Esophagus squamous epithelium (tissue), 4 donors: ENCODE measurements around the gene TRAK1.

ENCODE experiments used
- POLR2A ChIP-seq, 4 donors: fragments of 450-650 bp; IDR thresholded peaks; one replicate each; pipeline ENCODE4 v1.6.1; 2017; ENCODE audit warnings: antibody characterized with exemption in 4 of 4, mild to moderate bottlenecking in 4 of 4, moderate library complexity in 3 of 4
- TF ChIP-seq, protein P1 (sequence below), 6 experiments: fragments of 450-650 bp in 4 of 6; fragments of 200-600 bp in 2 of 6; sonication (generic) in 2 of 6; IDR thresholded peaks; one replicate each; pipeline ENCODE4 v1.5.1; 2016 to 2019; ENCODE audit warnings: antibody characterized with exemption in 6 of 6, mild to moderate bottlenecking in 4 of 6, moderate library complexity in 4 of 6

DNA sequence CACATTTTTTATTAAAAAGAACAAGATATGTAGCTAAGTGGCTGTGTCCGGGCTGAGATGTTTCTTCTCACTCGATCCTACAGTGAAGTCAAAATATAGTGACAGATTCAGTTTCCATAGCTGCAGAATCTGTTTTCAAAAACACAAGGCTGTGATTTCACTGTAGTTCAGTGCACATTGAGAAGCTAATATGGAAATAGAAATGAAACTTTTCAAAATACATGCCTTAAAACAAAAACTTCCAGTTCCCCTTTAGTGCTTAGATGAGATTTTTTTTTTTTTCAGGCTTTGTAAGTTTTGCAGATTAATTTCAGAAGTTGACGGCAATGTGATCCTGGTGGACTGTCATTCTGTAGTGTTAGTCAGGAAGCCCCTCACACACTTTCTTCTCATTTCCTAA, 23.8 kb upstream of the TRAK1 start:
- TF ChIP-seq, protein P1, sequence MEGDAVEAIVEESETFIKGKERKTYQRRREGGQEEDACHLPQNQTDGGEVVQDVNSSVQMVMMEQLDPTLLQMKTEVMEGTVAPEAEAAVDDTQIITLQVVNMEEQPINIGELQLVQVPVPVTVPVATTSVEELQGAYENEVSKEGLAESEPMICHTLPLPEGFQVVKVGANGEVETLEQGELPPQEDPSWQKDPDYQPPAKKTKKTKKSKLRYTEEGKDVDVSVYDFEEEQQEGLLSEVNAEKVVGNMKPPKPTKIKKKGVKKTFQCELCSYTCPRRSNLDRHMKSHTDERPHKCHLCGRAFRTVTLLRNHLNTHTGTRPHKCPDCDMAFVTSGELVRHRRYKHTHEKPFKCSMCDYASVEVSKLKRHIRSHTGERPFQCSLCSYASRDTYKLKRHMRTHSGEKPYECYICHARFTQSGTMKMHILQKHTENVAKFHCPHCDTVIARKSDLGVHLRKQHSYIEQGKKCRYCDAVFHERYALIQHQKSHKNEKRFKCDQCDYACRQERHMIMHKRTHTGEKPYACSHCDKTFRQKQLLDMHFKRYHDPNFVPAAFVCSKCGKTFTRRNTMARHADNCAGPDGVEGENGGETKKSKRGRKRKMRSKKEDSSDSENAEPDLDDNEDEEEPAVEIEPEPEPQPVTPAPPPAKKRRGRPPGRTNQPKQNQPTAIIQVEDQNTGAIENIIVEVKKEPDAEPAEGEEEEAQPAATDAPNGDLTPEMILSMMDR (IDR thresholded peaks at IDR 0.05) = no peak
- no peak for TF ChIP-seq POLR2A (IDR thresholded peaks at IDR 0.05)
